ENCODE measurements around the gene TMEM203. TPM values are rescaled to one million over a fixed set of nuclear protein-coding genes. Genes with fewer than 3 reads are reported as not detected.

TMEM203 gene
- total and polyA plus RNA-seq, 2 of the 13 experiments (the other 11 are each of a cell fraction or from before 2014, with no cell fraction given), result 23.4 to 36.7 TPM

GRCh38 chr9:137165250-137165836, 40.1 kb downstream of the TMEM203 start:
- DNase-seq (ENCODE audit: low spot score) (no peak), FAIRE-seq (no peak), ATAC-seq (no peak)
- Histone ChIP-seq H3K4me1 (ENCODE audit: insufficient read depth, low read length) (peaks cover 7% of the 10 kb centered on the region), H3K27ac (ENCODE audit: extremely low read length, insufficient read depth, low read length) (no peak overlapping the region), H4K20me1 (ENCODE audit: insufficient read depth, low read length) (no peaks in the 10 kb centered on the region), H3K4me3 (replicated peaks in 1 of 3; ENCODE audit: insufficient read depth in 1 of 3, low read depth in 2 of 3, low read length in 3 of 3) (no peak overlapping the region), H3K36me3 (replicated peaks in 1 of 2; ENCODE audit: control insufficient read depth in 1 of 2, insufficient read depth in 2 of 2, low read length in 2 of 2) (no peaks in the 10 kb centered on the region), H3K27me3 (ENCODE audit: control insufficient read depth in 1 of 2, insufficient read depth in 2 of 2, low read length in 2 of 2) (peaks cover 19 to 83% of the 10 kb centered on the region in 2 experiments; a peak in 4 of 5 replicates), H3K9me3 (ENCODE audit: low read length) (no peaks in the 10 kb centered on the region), H3K79me2 (ENCODE audit: insufficient read depth, low read length) (no peaks in the 10 kb centered on the region), H3K4me2 (ENCODE audit: low read depth, low read length) (no peak overlapping the region), H3K9ac (ENCODE audit: insufficient read depth, low read depth, low read length) (no peak overlapping the region), H2AFZ (ENCODE audit: low read length) (no peak overlapping the region)
- in situ Hi-C loops (cut with HindIII; ENCODE audit: extremely low pct_ligation_motif_present, low pct_unique_long_range_greater_than_20kb) (no loop called here), intact Hi-C loops (cut with micrococcal nuclease; ENCODE audit: unreplicated experiment) (no loop called here)
- 44% methylated on average over 26 of the region's 32 CpGs for WGBS (ENCODE audit: low lambda C conversion rate)
- ChIA-PET POLR2A (no interaction called here), CTCF (ENCODE audit: low intra/inter-chr PET ratio, low total read pairs) (no interaction called here)
- BruUV-seq (replicated peaks), result no TSS peak
- no peak for TF ChIP-seq ZNF513 (CRISPR knock-in tag; conservative IDR thresholded peaks at IDR 0.05)
- TF ChIP-seq ZFP91 (CRISPR knock-in tag; IDR thresholded peaks at IDR 0.05; ENCODE audit: borderline replicate concordance), result no peak
- TF ChIP-seq BCL3 (CRISPR knock-in tag; IDR thresholded peaks at IDR 0.05), result no peak
- TF ChIP-seq GTF3A (CRISPR knock-in tag; conservative IDR thresholded peaks at IDR 0.05), result no peak
- TF ChIP-seq GATA4 (IDR thresholded peaks at IDR 0.05; ENCODE audit: borderline replicate concordance, low read depth), result no peak
- TF ChIP-seq SALL2 (CRISPR knock-in tag; IDR thresholded peaks at IDR 0.05), result no peak
- no peak for TF ChIP-seq KIAA2018 (CRISPR knock-in tag; IDR thresholded peaks at IDR 0.05; ENCODE audit: borderline replicate concordance)
- TF ChIP-seq ZNF770 (CRISPR knock-in tag; IDR thresholded peaks at IDR 0.05), result no peak
